ENCODE measurements around the gene CDH4. TPM values are rescaled to one million over a fixed set of nuclear protein-coding genes. Genes with fewer than 3 reads are reported as not detected.

CDH4 gene
- total and polyA plus RNA-seq, 2 donors (not counting 3 experiments of a cell fraction or from before 2014, with no cell fraction given), result 0.17 to 0.51 TPM

GRCh38 chr20:61579908-61580307, 327.8 kb downstream of the CDH4 start:
- Histone ChIP-seq H2AFZ (ENCODE audit: low read depth, low read length) (no peak overlapping the region), H3K79me2 (ENCODE audit: control insufficient read depth, insufficient read depth, low read length) (no peaks in the 10 kb centered on the region), H3K27ac (ENCODE audit: insufficient read depth, low read depth, low read length) (no peak overlapping the region), H3K4me3 (replicated peaks in 1 of 3; ENCODE audit: insufficient read depth in 1 of 3, low read depth in 1 of 3, low read length in 3 of 3) (no peak overlapping the region), H3K36me3 (ENCODE audit: control insufficient read depth in 2 of 2, extremely low read depth in 1 of 2, insufficient read depth in 2 of 2, low read length in 2 of 2) (no peaks in the 10 kb centered on the region), H3K4me1 (ENCODE audit: control insufficient read depth, extremely low read depth, insufficient read depth, low read length) (no peaks in the 10 kb centered on the region), H3K4me2 (ENCODE audit: insufficient read depth, low read length) (no peak overlapping the region), H3K27me3 (ENCODE audit: control insufficient read depth in 2 of 2, insufficient read depth in 2 of 2, low read length in 2 of 2) (no peaks in the 10 kb centered on the region), H3K9me3 (replicated peaks; ENCODE audit: control insufficient read depth, insufficient read depth, low read length) (peaks cover 6% of the 10 kb centered on the region), H3K9ac (replicated peaks; ENCODE audit: extremely low read depth, insufficient read depth, low read length) (no peak overlapping the region), H4K20me1 (replicated peaks; ENCODE audit: control insufficient read depth, extremely low read depth, insufficient read depth, low read length) (no peaks in the 10 kb centered on the region), H3K9me1 (replicated peaks; ENCODE audit: control insufficient read depth, extremely low read depth, insufficient read depth, low read length) (no peaks in the 10 kb centered on the region)
- no peak for FAIRE-seq
- TF ChIP-seq EZH2 (IDR thresholded peaks at IDR 0.05; ENCODE audit: borderline replicate concordance, low read depth, low read length, severe bottlenecking), result no peak
- no peak for TF ChIP-seq CTCF (IDR thresholded peaks at IDR 0.05; ENCODE audit: extremely low read depth in 1 of 2, insufficient read depth in 1 of 2, low read depth in 1 of 2, low read length in 2 of 2)
- no peak for TF ChIP-seq MAX (IDR thresholded peaks at IDR 0.05; ENCODE audit: insufficient read depth, insufficient read length)
- TF ChIP-seq POLR2AphosphoS5 (IDR thresholded peaks at IDR 0.05; ENCODE audit: insufficient read depth, low read depth, low read length), result no peak
- no TSS peak for BruUV-seq (replicated peaks)
- CTCF ChIA-PET, result no interaction called here
- POLR2A ChIA-PET, result no interaction called here
- intact Hi-C loops (cut with micrococcal nuclease), result no loop called here
- no peak for DNase-seq (ENCODE audit: low read depth, low spot score)
- dilution Hi-C loops (cut with MboI; ENCODE audit: extremely low pct_ligation_motif_present, low sequenced_read_pairs), result no loop called here

Data from endothelial cell of umbilical vein (primary cell).